HepG2 (cell line): ENCODE results near the gene FGD2. TPM values are rescaled to one million over a fixed set of nuclear protein-coding genes. Genes with fewer than 3 reads are reported as not detected.

Experiments
- DNMT3B ChIP-seq: conservative IDR thresholded peaks from 2 replicates; pipeline ENCODE4 v1.6.1; 2016; ENCODE audit warnings: missing biosample characterization, control low read depth
- KDM5A ChIP-seq: fragments of 200-600 bp; sonication (generic); IDR thresholded peaks from 2 replicates; pipeline ENCODE4 v1.7.0; 2018; ENCODE audit warnings: antibody characterized with exemption, mild to moderate bottlenecking, low read length, borderline replicate concordance
- NFE2L1 ChIP-seq: sonication (generic); formaldehyde crosslinking; IDR thresholded peaks from 2 replicates; pipeline ENCODE4 v1.4.0; 2020; ENCODE audit warnings: missing genetic modification reagents, mild to moderate bottlenecking, borderline replicate concordance
- RFX5 ChIP-seq: IDR thresholded peaks from 2 replicates; pipeline ENCODE4 v1.6.1; 2011; ENCODE audit warnings: low read depth, low read length, improper control_type of control experiment
- SRF ChIP-seq: IDR thresholded peaks from 2 replicates; pipeline ENCODE4 v1.6.1; 2011; ENCODE audit warnings: mild to moderate bottlenecking, low read depth, low read length, moderate library complexity
- TCF7 ChIP-seq: sonication (generic); IDR thresholded peaks from 2 replicates; pipeline ENCODE4 v1.6.1; 2016; ENCODE audit warnings: antibody characterized with exemption, low read depth
- THYN1 ChIP-seq: sonication (generic); formaldehyde crosslinking; IDR thresholded peaks from 2 replicates; pipeline ENCODE4 v1.8.1; 2023; ENCODE audit warnings: low read depth, mild to moderate bottlenecking, moderate library complexity, missing genetic modification reagents, borderline replicate concordance
- ZBTB21 ChIP-seq: sonication (generic); formaldehyde crosslinking; IDR thresholded peaks from 2 replicates; pipeline ENCODE4 v1.4.0; 2020; ENCODE audit warnings: missing genetic modification reagents
- ZBTB38 ChIP-seq: sonication (generic); formaldehyde crosslinking; IDR thresholded peaks from 2 replicates; pipeline ENCODE4 v1.5.1; 2020; ENCODE audit warnings: mild to moderate bottlenecking, missing genetic modification reagents
- ZBTB7A ChIP-seq: sonication (generic); formaldehyde crosslinking; IDR thresholded peaks from 2 replicates; pipeline ENCODE4 v1.8.0; 2022; ENCODE audit warnings: mild to moderate bottlenecking, missing genetic modification reagents
- ZFP90 ChIP-seq: sonication (generic); formaldehyde crosslinking; IDR thresholded peaks from 2 replicates; pipeline ENCODE4 v1.8.0; 2022; ENCODE audit warnings: missing genetic modification reagents, mild to moderate bottlenecking, inconsistent platforms, borderline replicate concordance
- ZFX ChIP-seq: sonication (generic); formaldehyde crosslinking; IDR thresholded peaks from 2 replicates; pipeline ENCODE4 v1.4.0; 2020; ENCODE audit warnings: mild to moderate bottlenecking, low read depth, missing genetic modification reagents, moderate library complexity
- ZNF605 ChIP-seq: sonication (generic); formaldehyde crosslinking; IDR thresholded peaks from 2 replicates; pipeline ENCODE4 v1.8.0; 2022; ENCODE audit warnings: mild to moderate bottlenecking, missing genetic modification reagents
- ZNF788 ChIP-seq: sonication (generic); formaldehyde crosslinking; IDR thresholded peaks from 2 replicates; pipeline ENCODE4 v1.5.0; 2020; ENCODE audit warnings: mild to moderate bottlenecking, missing genetic modification reagents, borderline replicate concordance
- polyA plus RNA-seq, 8 experiments: library from polyadenylated mRNA; depleted of rRNA in 3 of 8; stranded (reverse) in 7 of 8; unstranded in 1 of 8; fragments of >200 nt; fragmentation: Illumina TruSeq in 4 of 8; extraction: Trizol in 4 of 8; gene quantifications; 2 replicates each; pipeline versions ENCODE4 v1.2.1 to v1.2.3, GENCODE V29; 2011 to 2016; ENCODE audit warnings: low read depth in 4 of 8, missing spikeins in 1 of 8, mixed read lengths in 1 of 8; ENCODE audit not compliant: insufficient read depth in 1 of 8
- total RNA-seq, 5 experiments: library from RNA; depleted of rRNA; stranded (reverse); fragments of >200 nt; fragmentation: Illumina TruSeq; extraction: Trizol; gene quantifications; 2 replicates each; pipeline ENCODE4 v1.2.3, GENCODE V29; 2016; ENCODE audit warnings: low read depth in 1 of 5
- TF ChIP-seq, protein P1 (sequence below): sonication (generic); formaldehyde crosslinking; IDR thresholded peaks from 2 replicates; pipeline ENCODE4 v1.5.0; 2020; ENCODE audit warnings: mild to moderate bottlenecking, missing genetic modification reagents, borderline replicate concordance
- TF ChIP-seq, protein P2 (sequence below): sonication (generic); formaldehyde crosslinking; IDR thresholded peaks from 2 replicates; pipeline ENCODE4 v1.5.0; 2020; ENCODE audit warnings: mild to moderate bottlenecking, low read depth, missing genetic modification reagents, borderline replicate concordance
- TF ChIP-seq, protein P3 (sequence below): sonication (generic); formaldehyde crosslinking; IDR thresholded peaks from 2 replicates; pipeline ENCODE4 v1.4.0; 2020; ENCODE audit warnings: missing genetic modification reagents
- TF ChIP-seq, protein P4 (sequence below): sonication (generic); formaldehyde crosslinking; IDR thresholded peaks from 2 replicates; pipeline ENCODE4 v1.4.0; 2020; ENCODE audit warnings: missing genetic modification reagents, low read depth, mild to moderate bottlenecking, borderline replicate concordance
- TF ChIP-seq, protein P5 (sequence below): fragments of 450-650 bp; IDR thresholded peaks from 2 replicates; pipeline ENCODE4 v1.6.1; 2017; ENCODE audit warnings: mild to moderate bottlenecking

Gene FGD2
- total and polyA plus RNA-seq, 2 of the 13 experiments (the other 11 are each of a cell fraction or from before 2014, with no cell fraction given): not detected

DNA sequence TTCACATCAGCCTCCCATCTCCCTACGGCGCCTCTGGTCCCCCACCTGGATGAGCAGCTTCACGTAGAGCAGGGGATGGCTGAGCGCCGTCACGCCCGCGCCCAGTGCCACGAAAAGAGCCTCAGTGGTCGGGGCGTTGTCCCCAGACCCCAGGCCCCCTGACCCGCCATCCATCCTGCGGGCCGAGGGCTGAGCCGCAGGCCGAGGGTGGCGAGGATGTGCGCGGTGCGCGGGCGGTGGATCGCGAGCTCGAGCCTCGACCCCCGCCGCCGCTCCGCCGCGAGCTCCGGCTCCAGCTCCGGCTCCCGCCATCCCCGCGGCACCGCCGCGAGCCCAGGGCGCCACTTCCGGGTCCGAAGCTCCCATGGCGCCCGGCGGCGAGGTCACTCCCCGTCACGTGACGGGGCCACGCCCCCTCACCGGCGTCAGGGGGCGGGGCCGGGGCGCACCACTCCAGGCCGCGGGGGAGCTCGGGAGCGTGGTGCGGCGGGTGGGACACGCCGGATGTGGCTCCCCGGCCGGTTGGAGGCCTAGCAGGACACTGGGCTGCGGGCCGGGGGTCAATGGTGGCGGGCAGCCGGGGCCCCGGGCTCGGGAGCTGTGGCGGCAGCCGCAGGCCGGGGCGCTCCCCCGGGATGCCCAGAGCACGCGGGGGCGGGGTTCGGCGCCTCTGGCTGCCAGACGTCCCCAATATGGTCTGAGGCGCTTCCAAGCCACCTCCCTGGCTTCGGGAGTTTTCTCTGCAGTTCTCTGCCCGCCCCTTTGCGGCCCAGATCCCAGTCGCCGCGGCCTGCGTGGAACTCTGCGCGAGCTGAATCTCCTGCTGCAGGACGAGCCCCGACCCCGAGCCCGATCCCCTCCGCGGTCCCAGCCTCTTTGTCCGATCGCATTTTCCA, 19.4 kb upstream of the FGD2 start, which contains the start of gene MTCH1 (continued):
- TF ChIP-seq ZBTB38 (CRISPR knock-in tag): peak; percentile 59; the same call in 1 of the 2 replicates
- TF ChIP-seq ZFP90 (CRISPR knock-in tag): no peak; the same call in 1 of the 2 replicates
- TF ChIP-seq TCF7: no peak
- peak; percentile 96 for TF ChIP-seq ZFX (CRISPR knock-in tag)
- peak; percentile 86; the same call in 1 of the 2 replicates for TF ChIP-seq NFE2L1 (CRISPR knock-in tag)
- peak; percentile 57; the same call in 1 of the 2 replicates for TF ChIP-seq KDM5A
- 0 out of 2 replicates have a peak, but pooled peaks have one; percentile 49 for TF ChIP-seq ZBTB7A (CRISPR knock-in tag)
- TF ChIP-seq ZNF605 (CRISPR knock-in tag): no peak; the same call in 1 of the 2 replicates
- TF ChIP-seq, protein P1, sequence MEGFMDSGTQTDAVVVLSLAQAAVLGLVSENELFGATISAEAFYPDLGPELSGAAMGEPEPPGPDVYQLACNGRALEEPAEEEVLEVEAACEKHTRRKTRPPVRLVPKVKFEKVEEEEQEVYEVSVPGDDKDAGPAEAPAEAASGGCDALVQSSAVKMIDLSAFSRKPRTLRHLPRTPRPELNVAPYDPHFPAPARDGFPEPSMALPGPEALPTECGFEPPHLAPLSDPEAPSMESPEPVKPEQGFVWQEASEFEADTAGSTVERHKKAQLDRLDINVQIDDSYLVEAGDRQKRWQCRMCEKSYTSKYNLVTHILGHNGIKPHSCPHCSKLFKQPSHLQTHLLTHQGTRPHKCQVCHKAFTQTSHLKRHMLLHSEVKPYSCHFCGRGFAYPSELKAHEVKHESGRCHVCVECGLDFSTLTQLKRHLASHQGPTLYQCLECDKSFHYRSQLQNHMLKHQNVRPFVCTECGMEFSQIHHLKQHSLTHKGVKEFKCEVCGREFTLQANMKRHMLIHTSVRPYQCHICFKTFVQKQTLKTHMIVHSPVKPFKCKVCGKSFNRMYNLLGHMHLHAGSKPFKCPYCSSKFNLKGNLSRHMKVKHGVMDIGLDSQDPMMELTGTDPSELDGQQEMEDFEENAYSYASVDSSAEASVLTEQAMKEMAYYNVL (CRISPR knock-in tag): no peak
- no peak for TF ChIP-seq RFX5
- TF ChIP-seq, protein P2, sequence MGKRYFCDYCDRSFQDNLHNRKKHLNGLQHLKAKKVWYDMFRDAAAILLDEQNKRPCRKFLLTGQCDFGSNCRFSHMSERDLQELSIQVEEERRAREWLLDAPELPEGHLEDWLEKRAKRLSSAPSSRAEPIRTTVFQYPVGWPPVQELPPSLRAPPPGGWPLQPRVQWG (CRISPR knock-in tag): no peak
- TF ChIP-seq, protein P3, sequence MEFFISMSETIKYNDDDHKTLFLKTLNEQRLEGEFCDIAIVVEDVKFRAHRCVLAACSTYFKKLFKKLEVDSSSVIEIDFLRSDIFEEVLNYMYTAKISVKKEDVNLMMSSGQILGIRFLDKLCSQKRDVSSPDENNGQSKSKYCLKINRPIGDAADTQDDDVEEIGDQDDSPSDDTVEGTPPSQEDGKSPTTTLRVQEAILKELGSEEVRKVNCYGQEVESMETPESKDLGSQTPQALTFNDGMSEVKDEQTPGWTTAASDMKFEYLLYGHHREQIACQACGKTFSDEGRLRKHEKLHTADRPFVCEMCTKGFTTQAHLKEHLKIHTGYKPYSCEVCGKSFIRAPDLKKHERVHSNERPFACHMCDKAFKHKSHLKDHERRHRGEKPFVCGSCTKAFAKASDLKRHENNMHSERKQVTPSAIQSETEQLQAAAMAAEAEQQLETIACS (CRISPR knock-in tag): no peak
- TF ChIP-seq THYN1 (CRISPR knock-in tag): no peak
- TF ChIP-seq, protein P4, sequence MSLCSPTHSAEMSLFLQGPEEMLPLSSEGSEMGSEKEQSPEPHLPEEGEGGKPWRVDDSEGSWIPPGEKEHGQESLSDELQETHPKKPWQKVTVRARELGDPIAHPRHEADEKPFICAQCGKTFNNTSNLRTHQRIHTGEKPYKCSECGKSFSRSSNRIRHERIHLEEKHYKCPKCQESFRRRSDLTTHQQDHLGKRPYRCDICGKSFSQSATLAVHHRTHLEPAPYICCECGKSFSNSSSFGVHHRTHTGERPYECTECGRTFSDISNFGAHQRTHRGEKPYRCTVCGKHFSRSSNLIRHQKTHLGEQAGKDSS (CRISPR knock-in tag): no peak; the same call in 1 of the 2 replicates
- TF ChIP-seq ZBTB21 (CRISPR knock-in tag): no peak
- TF ChIP-seq SRF: peak; percentile 78; the same call in 1 of the 2 replicates
- peak; percentile 86 for TF ChIP-seq ZNF788 (CRISPR knock-in tag)
- TF ChIP-seq, protein P5, sequence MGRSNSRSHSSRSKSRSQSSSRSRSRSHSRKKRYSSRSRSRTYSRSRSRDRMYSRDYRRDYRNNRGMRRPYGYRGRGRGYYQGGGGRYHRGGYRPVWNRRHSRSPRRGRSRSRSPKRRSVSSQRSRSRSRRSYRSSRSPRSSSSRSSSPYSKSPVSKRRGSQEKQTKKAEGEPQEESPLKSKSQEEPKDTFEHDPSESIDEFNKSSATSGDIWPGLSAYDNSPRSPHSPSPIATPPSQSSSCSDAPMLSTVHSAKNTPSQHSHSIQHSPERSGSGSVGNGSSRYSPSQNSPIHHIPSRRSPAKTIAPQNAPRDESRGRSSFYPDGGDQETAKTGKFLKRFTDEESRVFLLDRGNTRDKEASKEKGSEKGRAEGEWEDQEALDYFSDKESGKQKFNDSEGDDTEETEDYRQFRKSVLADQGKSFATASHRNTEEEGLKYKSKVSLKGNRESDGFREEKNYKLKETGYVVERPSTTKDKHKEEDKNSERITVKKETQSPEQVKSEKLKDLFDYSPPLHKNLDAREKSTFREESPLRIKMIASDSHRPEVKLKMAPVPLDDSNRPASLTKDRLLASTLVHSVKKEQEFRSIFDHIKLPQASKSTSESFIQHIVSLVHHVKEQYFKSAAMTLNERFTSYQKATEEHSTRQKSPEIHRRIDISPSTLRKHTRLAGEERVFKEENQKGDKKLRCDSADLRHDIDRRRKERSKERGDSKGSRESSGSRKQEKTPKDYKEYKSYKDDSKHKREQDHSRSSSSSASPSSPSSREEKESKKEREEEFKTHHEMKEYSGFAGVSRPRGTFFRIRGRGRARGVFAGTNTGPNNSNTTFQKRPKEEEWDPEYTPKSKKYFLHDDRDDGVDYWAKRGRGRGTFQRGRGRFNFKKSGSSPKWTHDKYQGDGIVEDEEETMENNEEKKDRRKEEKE: no peak
- no peak for TF ChIP-seq DNMT3B (CRISPR knock-in tag)
